ENCODE measurements around the gene ELF2.

Gene ELF2

DNA sequence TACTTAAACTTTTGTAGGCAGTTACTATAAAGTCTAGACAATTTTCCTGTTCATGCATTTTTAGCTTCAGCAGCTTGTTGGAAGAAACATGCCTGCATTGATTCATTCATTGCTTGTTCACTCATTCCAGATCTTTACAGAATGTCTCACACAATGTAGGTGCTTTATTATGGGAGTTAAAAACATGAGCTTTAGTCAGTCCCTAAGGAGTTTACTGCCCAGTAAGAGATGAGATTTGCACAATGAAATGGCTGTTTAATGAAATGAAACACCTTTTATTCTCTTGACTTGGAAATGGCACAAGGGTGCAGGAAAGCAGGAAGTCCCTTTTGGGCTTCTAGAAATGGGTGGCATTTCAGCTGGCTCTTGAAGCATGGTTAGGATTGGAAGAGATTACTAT lies 158.5 kb downstream of the ELF2 start:
- no peak overlapping the region for H3K9ac ChIP-seq

DNA sequence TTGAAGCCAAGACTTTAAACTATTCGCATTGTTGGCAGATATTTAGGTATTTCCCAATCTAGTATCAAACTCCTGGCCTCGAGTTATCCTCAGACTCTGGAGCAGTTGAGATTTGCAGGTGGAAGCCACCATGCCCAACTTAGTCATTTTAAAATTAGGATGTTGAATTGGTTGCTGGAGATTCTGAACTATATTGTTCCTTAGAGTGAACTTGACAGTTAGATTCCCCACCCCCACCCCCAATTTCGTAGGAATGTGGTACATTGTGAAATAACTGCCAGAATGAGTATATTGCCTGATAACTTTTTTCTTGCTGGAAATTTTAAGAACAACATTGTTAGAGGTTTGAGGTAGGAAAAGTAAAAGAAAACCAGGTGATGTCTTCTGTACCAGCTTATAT lies 159.2 kb downstream of the ELF2 start:
- no peak overlapping the region for H3K27ac ChIP-seq
- H2AFZ ChIP-seq (ENCODE audit: low read depth): no peak overlapping the region
- TF ChIP-seq, protein P1, sequence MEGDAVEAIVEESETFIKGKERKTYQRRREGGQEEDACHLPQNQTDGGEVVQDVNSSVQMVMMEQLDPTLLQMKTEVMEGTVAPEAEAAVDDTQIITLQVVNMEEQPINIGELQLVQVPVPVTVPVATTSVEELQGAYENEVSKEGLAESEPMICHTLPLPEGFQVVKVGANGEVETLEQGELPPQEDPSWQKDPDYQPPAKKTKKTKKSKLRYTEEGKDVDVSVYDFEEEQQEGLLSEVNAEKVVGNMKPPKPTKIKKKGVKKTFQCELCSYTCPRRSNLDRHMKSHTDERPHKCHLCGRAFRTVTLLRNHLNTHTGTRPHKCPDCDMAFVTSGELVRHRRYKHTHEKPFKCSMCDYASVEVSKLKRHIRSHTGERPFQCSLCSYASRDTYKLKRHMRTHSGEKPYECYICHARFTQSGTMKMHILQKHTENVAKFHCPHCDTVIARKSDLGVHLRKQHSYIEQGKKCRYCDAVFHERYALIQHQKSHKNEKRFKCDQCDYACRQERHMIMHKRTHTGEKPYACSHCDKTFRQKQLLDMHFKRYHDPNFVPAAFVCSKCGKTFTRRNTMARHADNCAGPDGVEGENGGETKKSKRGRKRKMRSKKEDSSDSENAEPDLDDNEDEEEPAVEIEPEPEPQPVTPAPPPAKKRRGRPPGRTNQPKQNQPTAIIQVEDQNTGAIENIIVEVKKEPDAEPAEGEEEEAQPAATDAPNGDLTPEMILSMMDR (conservative IDR thresholded peaks at IDR 0.05; ENCODE audit: low read depth, low read length): no peak

More for the DNA sequence above, 158.5 kb downstream of the ELF2 start:
- Histone ChIP-seq H3K27me3 (ENCODE audit: insufficient read depth, low read depth) (no peaks in the 10 kb centered on the region), H3K79me2 (ENCODE audit: insufficient read depth, low read depth) (peaks cover 72% of the 10 kb centered on the region; the same call in 1 of the 2 replicates), H4K20me1 (ENCODE audit: insufficient read depth) (peaks cover 11% of the 10 kb centered on the region), H3K27ac (no peak overlapping the region), H3K4me2 (peak overlapping the region; percentile 31; the same call in 1 of the 2 replicates), H3K4me1 (ENCODE audit: low read depth, poor library complexity, severe bottlenecking) (peaks cover 35% of the 10 kb centered on the region), H3K36me3 (ENCODE audit: insufficient read depth) (no peaks in the 10 kb centered on the region), H2AFZ (ENCODE audit: low read depth) (no peak overlapping the region), H3K4me3 (IDR thresholded peaks at IDR 0.05; ENCODE audit: insufficient read depth, low read depth, low read length) (no peak overlapping the region)
- TF ChIP-seq, protein P1 (conservative IDR thresholded peaks at IDR 0.05; ENCODE audit: low read depth, low read length): no peak

DNA sequence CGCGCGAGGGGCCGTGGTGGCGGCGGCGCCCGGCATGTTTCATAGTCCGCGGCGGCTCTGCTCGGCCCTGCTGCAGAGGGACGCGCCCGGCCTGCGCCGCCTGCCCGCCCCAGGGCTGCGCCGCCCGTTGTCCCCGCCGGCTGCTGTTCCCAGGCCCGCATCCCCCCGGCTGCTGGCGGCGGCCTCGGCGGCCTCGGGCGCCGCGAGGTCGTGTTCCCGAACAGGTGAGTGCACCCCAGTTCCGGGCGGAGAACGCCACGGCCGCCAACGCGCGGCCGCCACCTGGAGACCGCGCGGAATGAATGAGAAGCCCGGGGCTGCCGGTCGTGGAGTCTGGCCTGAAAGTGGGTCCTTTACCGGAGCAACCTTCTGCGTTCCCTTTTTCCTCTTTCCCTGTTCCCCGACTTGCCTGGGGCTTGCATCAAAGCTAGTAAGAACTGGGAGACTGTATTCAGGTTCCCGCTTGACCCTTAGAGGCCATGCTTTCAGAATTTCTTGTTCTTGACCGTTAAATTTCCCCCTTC lies 161.0 kb downstream of the ELF2 start:
- no peak overlapping the region for H3K4me3 ChIP-seq (IDR thresholded peaks at IDR 0.05; ENCODE audit: insufficient read depth, low read depth, low read length)
- H3K27me3 ChIP-seq (ENCODE audit: insufficient read depth, low read depth): no peaks in the 10 kb centered on the region
- peaks cover 47% of the 10 kb centered on the region; the same call in 1 of the 2 replicates for H3K79me2 ChIP-seq (ENCODE audit: insufficient read depth, low read depth)
- no peaks in the 10 kb centered on the region for H3K36me3 ChIP-seq (ENCODE audit: insufficient read depth)
- peak overlapping the region; percentile 50 for H3K4me2 ChIP-seq
- peak overlapping the region; percentile 90 for H3K9ac ChIP-seq
- TF ChIP-seq, protein P1 (conservative IDR thresholded peaks at IDR 0.05; ENCODE audit: low read depth, low read length): no peak
- peak overlapping the region; percentile 92 for H3K27ac ChIP-seq
- H4K20me1 ChIP-seq (ENCODE audit: insufficient read depth): no peaks in the 10 kb centered on the region; the same call in 1 of the 2 replicates
- peaks cover 35% of the 10 kb centered on the region for H3K4me1 ChIP-seq (ENCODE audit: low read depth, poor library complexity, severe bottlenecking)
- H2AFZ ChIP-seq (ENCODE audit: low read depth): peak overlapping the region; percentile 59

More for the DNA sequence above, 159.2 kb downstream of the ELF2 start:
- H3K4me3 ChIP-seq (IDR thresholded peaks at IDR 0.05; ENCODE audit: insufficient read depth, low read depth, low read length): no peak overlapping the region
- H3K79me2 ChIP-seq (ENCODE audit: insufficient read depth, low read depth): peaks cover 65% of the 10 kb centered on the region; the same call in 1 of the 2 replicates
- H3K4me1 ChIP-seq (ENCODE audit: low read depth, poor library complexity, severe bottlenecking): peaks cover 35% of the 10 kb centered on the region
- peak overlapping the region; percentile 31; the same call in 1 of the 2 replicates for H3K4me2 ChIP-seq
- peaks cover 6% of the 10 kb centered on the region for H4K20me1 ChIP-seq (ENCODE audit: insufficient read depth)
- H3K36me3 ChIP-seq (ENCODE audit: insufficient read depth): no peaks in the 10 kb centered on the region
- no peaks in the 10 kb centered on the region for H3K27me3 ChIP-seq (ENCODE audit: insufficient read depth, low read depth)
- no peak overlapping the region for H3K9ac ChIP-seq

DNA sequence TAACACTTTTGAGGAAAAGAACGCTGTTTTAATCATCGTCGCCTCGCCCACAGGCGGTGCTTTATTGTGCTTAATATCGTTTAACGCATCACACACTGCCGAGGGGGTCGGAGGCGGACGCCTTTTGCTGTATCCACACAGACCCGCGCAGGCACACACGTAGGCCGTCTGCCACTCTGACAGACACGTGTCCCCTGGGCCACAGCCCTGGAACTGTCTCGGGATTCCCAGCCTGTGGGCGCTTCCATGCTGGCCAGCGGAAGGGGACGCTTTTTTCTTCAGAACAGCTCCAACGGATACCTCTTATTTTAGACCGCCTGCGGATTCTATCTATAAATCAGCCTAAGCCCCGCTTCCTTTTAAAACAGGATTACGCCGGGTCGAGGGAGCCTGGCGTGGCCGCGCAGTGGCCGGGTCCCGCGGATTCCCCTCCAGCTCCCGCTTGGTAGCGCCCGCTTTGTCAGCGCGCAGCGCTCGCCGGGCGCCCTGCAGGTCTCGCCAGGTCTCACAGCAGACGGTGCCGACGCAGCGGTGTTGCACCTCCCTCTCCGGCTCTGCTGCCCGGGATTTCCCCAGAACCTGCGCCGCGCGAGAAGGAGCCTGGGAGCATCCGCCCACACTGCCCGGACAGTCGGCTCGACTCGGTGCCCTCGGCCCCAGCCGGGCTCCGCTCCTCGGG lies 161.6 kb downstream of the ELF2 start, which contains the start of gene NOCT:
Gene NOCT, plus strand, starts transcription at position 513 of the 679 bp plus-strand sequence. CDS start 201 bp downstream, outside the sequence.
- Histone ChIP-seq H4K20me1 (ENCODE audit: insufficient read depth) (no peaks in the 10 kb centered on the region; the same call in 1 of the 2 replicates), H3K4me1 (ENCODE audit: low read depth, poor library complexity, severe bottlenecking) (peaks cover 35% of the 10 kb centered on the region), H3K4me2 (peak within 1 kb of the TSS; percentile 69), H3K27ac (peak within 1 kb of the TSS; percentile 92), H3K36me3 (ENCODE audit: insufficient read depth) (no peaks in the 10 kb centered on the region), H3K79me2 (ENCODE audit: insufficient read depth, low read depth) (peaks cover 42% of the 10 kb centered on the region; the same call in 1 of the 2 replicates), H3K27me3 (ENCODE audit: insufficient read depth, low read depth) (no peaks in the 10 kb centered on the region), H3K4me3 (IDR thresholded peaks at IDR 0.05; ENCODE audit: insufficient read depth, low read depth, low read length) (no peak within 1 kb of the TSS), H3K9ac (peak within 1 kb of the TSS; percentile 90), H2AFZ (ENCODE audit: low read depth) (peak within 1 kb of the TSS; percentile 59)
- TF ChIP-seq, protein P1 (conservative IDR thresholded peaks at IDR 0.05; ENCODE audit: low read depth, low read length): no peak

Measured in KMS-11 (cell line).